OCI-LY7 (cell line): ENCODE measurements around the gene GPATCH2. TPM values are rescaled to one million over a fixed set of nuclear protein-coding genes. Genes with fewer than 3 reads are reported as not detected.

Source experiments
- BruUV-seq: library from RNA; stranded (reverse); fragments of 400-500 nt; replicated peaks from 2 replicates; lab custom pipeline; 2021; lab: Mats Ljungman, UMichigan
- CTCF ChIA-PET: fragments of 300-600 bp; sonication (Branson Sonifier 250); formaldehyde crosslinking; loops from one replicate; lab custom pipeline; 2022; ENCODE audit warnings: antibody characterized with exemption; ENCODE audit not compliant: unreplicated experiment; lab: Charles Lee
- POLR2A ChIA-PET: fragments of 300-600 bp; sonication (Branson Sonifier 250); formaldehyde crosslinking; loops from one replicate; lab custom pipeline; 2022; ENCODE audit warnings: antibody characterized with exemption; lab: Charles Lee
- DNase-seq: peaks from one replicate; pipeline ENCODE4 v3.0.0-alpha.2; 2015; ENCODE audit warnings: low spot score
- H2AFZ ChIP-seq: fragments of 200-600 bp; sonication (generic), shearing (Covaris generic); 2 replicates; pipeline ENCODE4 v1.6.1; 2014; ENCODE audit warnings: mild to moderate bottlenecking, antibody characterized with exemption, low read length, moderate library complexity
- H3K27ac ChIP-seq: fragments of 200-600 bp; sonication (generic); 2 replicates; pipeline ENCODE4 v1.5.1; 2014; ENCODE audit warnings: mixed run types, low read depth, mild to moderate bottlenecking, moderate library complexity, low read length, inconsistent platforms; ENCODE audit not compliant: poor library complexity, severe bottlenecking
- H3K36me3 ChIP-seq: fragments of 200-600 bp; sonication (generic); 2 replicates; pipeline ENCODE4 v1.6.1; 2014; ENCODE audit warnings: mild to moderate bottlenecking, antibody characterized with exemption, low read length, moderate library complexity, mixed read lengths; ENCODE audit not compliant: insufficient read depth
- H3K4me1 ChIP-seq: fragments of 200-600 bp; sonication (generic); 2 replicates; pipeline ENCODE4 v1.5.1; 2014; ENCODE audit warnings: mild to moderate bottlenecking, low read length; ENCODE audit not compliant: insufficient read depth, poor library complexity, severe bottlenecking
- H3K4me2 ChIP-seq: fragments of 200-600 bp; sonication (generic); 2 replicates; pipeline ENCODE4 v1.6.1; 2014; ENCODE audit warnings: mild to moderate bottlenecking, low read length
- H3K4me3 ChIP-seq: fragments of 200-600 bp; sonication (generic); 2 replicates; pipeline ENCODE4 v1.5.1; 2014; ENCODE audit warnings: mild to moderate bottlenecking, low read depth, low read length; ENCODE audit not compliant: poor library complexity, severe bottlenecking
- H3K79me2 ChIP-seq: fragments of 200-600 bp; sonication (generic); 2 replicates; pipeline ENCODE4 v1.6.1; 2016; ENCODE audit warnings: low read depth, mild to moderate bottlenecking, low read length, moderate library complexity, mixed read lengths; ENCODE audit not compliant: insufficient read depth
- H3K9me2 ChIP-seq: fragments of 200-600 bp; sonication (generic); 2 replicates; pipeline ENCODE4 v1.6.1; 2016; ENCODE audit warnings: mild to moderate bottlenecking, low read length, mixed read lengths; ENCODE audit not compliant: insufficient read depth
- H3K9me3 ChIP-seq: fragments of 200-600 bp; sonication (generic); 2 replicates; pipeline ENCODE4 v1.6.1; 2014; ENCODE audit warnings: mild to moderate bottlenecking, mixed run types, low read length, mixed read lengths
- H4K20me1 ChIP-seq: fragments of 200-600 bp; sonication (generic); 2 replicates; pipeline ENCODE4 v1.6.1; 2014; ENCODE audit warnings: mild to moderate bottlenecking, antibody characterized with exemption, low read length, moderate library complexity, mixed read lengths; ENCODE audit not compliant: insufficient read depth
- CTCF ChIP-seq: fragments of 200-600 bp; sonication (generic); conservative IDR thresholded peaks from 2 replicates; pipeline ENCODE4 v1.5.1; 2014; ENCODE audit warnings: mild to moderate bottlenecking, antibody characterized with exemption, low read length, moderate library complexity, mixed read lengths
- EZH2phosphoT487 ChIP-seq: fragments of 200-600 bp; sonication (generic); IDR thresholded peaks from 2 replicates; pipeline ENCODE4 v1.6.1; 2018; ENCODE audit warnings: low read depth, borderline replicate concordance, mild to moderate bottlenecking, mixed run types, antibody characterized with exemption, low read length, moderate library complexity, mixed read lengths
- intact Hi-C: fragments of 100-400 bp; cut with micrococcal nuclease; formaldehyde crosslinking; loops from one replicate; pipeline ENCODE4 v1.10.0; 2022; ENCODE audit not compliant: unreplicated experiment
- total RNA-seq, 2 experiments: library from RNA; depleted of rRNA in 1 of 2; stranded (reverse); fragments of >200 nt in 1 of 2; shearing (Covaris generic) in 1 of 2; gene quantifications; 2 replicates each; pipeline ENCODE4 v1.2.3, GENCODE V29; 2014 to 2022

The GPATCH2 gene
- total RNA-seq, 2 experiments from 2014 or later, result 8.8 to 12.7 TPM

- no peak for TF ChIP-seq EZH2phosphoT487
- TF ChIP-seq CTCF, result no peak
- Histone ChIP-seq H3K79me2 (no peaks in the 10 kb centered on the region), H2AFZ (no peak overlapping the region), H4K20me1 (no peaks in the 10 kb centered on the region), H3K4me3 (no peak overlapping the region), H3K4me2 (no peak overlapping the region), H3K4me1 (no peaks in the 10 kb centered on the region), H3K9me3 (no peaks in the 10 kb centered on the region), H3K9me2 (no peaks in the 10 kb centered on the region), H3K36me3 (no peaks in the 10 kb centered on the region), H3K27ac (no peak overlapping the region)
- ChIA-PET CTCF (no interaction called here), POLR2A (no interaction called here)
- no TSS peak for BruUV-seq
- intact Hi-C loops, result no loop called here
- DNase-seq, result no peak
Observed at GRCh38 chr1:217563179-217563578, 67.7 kb downstream of the GPATCH2 start.

GRCh38 chr1:217562229-217562878, 68.5 kb downstream of the GPATCH2 start:
- Histone ChIP-seq H4K20me1 (no peaks in the 10 kb centered on the region), H3K27ac (no peak overlapping the region), H3K9me2 (no peaks in the 10 kb centered on the region), H3K9me3 (no peaks in the 10 kb centered on the region), H2AFZ (no peak overlapping the region), H3K4me1 (no peaks in the 10 kb centered on the region), H3K36me3 (no peaks in the 10 kb centered on the region), H3K4me2 (no peak overlapping the region), H3K4me3 (no peak overlapping the region), H3K79me2 (no peaks in the 10 kb centered on the region)
- no peak for DNase-seq
- POLR2A ChIA-PET, result no interaction called here
- TF ChIP-seq EZH2phosphoT487 (no peak), CTCF (no peak)
- intact Hi-C loops, result no loop called here
- BruUV-seq, result no TSS peak
- CTCF ChIA-PET, result no interaction called here

- DNase-seq, result no peak
- Histone ChIP-seq H3K9me3 (no peaks in the 10 kb centered on the region), H3K4me3 (no peak overlapping the region), H3K27ac (no peak overlapping the region), H3K4me2 (no peak overlapping the region), H3K79me2 (no peaks in the 10 kb centered on the region), H3K9me2 (no peaks in the 10 kb centered on the region), H3K36me3 (no peaks in the 10 kb centered on the region), H2AFZ (no peak overlapping the region), H4K20me1 (no peaks in the 10 kb centered on the region), H3K4me1 (no peaks in the 10 kb centered on the region)
- TF ChIP-seq EZH2phosphoT487, result no peak
- no peak for TF ChIP-seq CTCF
- no TSS peak for BruUV-seq
- ChIA-PET POLR2A (no interaction called here), CTCF (no interaction called here)
- intact Hi-C loops, result no loop called here
Observed at GRCh38 chr1:217561446-217561845, 69.4 kb downstream of the GPATCH2 start.
